Stimulated activated CD4-positive, alpha-beta T cell treated with anti-CD3 and anti-CD28 coated beads, Interleukin-1b, Interleukin-23, amount 100 ng/mL, for 48 hours (primary cell): ENCODE results near the gene ETS1.

ENCODE experiments used
- DNase-seq: peaks from one replicate; pipeline ENCODE4 v3.0.0-alpha.2; 2020

ETS1 gene

GRCh38 chr11:128587415-128587814 is at the start of gene ETS1:
Gene ETS1 (minus strand): TSS chr11:128587558. CDS start chr11:128573130, 14,428 bp downstream.
- DNase-seq: no peak

GRCh38 chr11:128634395-128634794 is 47.0 kb upstream of the ETS1 start:
- no peak for DNase-seq

- no peak for DNase-seq
Measured at GRCh38 chr11:128633384-128633965, 46.1 kb upstream of the ETS1 start.

- DNase-seq: peak; percentile 53
Measured at GRCh38 chr11:128632141-128632791, 44.9 kb upstream of the ETS1 start.

- DNase-seq: peak; percentile 91
Measured at GRCh38 chr11:128630367-128631230, 43.2 kb upstream of the ETS1 start.

- no peak for DNase-seq
Measured at GRCh38 chr11:128629516-128630106, 42.3 kb upstream of the ETS1 start.

- no peak for DNase-seq
Measured at GRCh38 chr11:128628686-128629085, 41.3 kb upstream of the ETS1 start.

- DNase-seq: no peak
Measured at GRCh38 chr11:128628325-128628673, 40.9 kb upstream of the ETS1 start.

- DNase-seq: peak; percentile 48
Measured at GRCh38 chr11:128627666-128628324, 40.4 kb upstream of the ETS1 start.

- no peak for DNase-seq
Measured at GRCh38 chr11:128626913-128627665, 39.7 kb upstream of the ETS1 start.

- no peak for DNase-seq
Measured at GRCh38 chr11:128625746-128626145, 38.4 kb upstream of the ETS1 start.

- no peak for DNase-seq
Measured at GRCh38 chr11:128625326-128625725, 38.0 kb upstream of the ETS1 start.

- peak; percentile 55 for DNase-seq
Measured at GRCh38 chr11:128624269-128625175, 37.2 kb upstream of the ETS1 start.

- DNase-seq: no peak
Measured at GRCh38 chr11:128623091-128623490, 35.7 kb upstream of the ETS1 start.

- DNase-seq: no peak
Measured at GRCh38 chr11:128621601-128622501, 34.5 kb upstream of the ETS1 start.

- DNase-seq: no peak
Measured at GRCh38 chr11:128620309-128621100, 33.1 kb upstream of the ETS1 start.

GRCh38 chr11:128619540-128620308 is 32.4 kb upstream of the ETS1 start:
- no peak for DNase-seq

- no peak for DNase-seq
Measured at GRCh38 chr11:128619007-128619406, 31.6 kb upstream of the ETS1 start.
